Activated CD8-positive, alpha-beta memory T cell treated with anti-CD3 and anti-CD28 coated beads, Interleukin-2, amount 50 U/mL, for 4 hours (primary cell): ENCODE data around the gene RUVBL1.
A peak's percentile ranks its signal among the peaks of the same experiment; 100 is the strongest.
"Not testable (repeated sequence)": the region's sequence is repeated elsewhere in the genome, so short reads cannot be mapped to it uniquely, and the experiment has no call there.

ENCODE experiments used
- DNase-seq: peaks from one replicate; pipeline ENCODE4 v3.0.0-alpha.2; 2020

Gene RUVBL1

DNA sequence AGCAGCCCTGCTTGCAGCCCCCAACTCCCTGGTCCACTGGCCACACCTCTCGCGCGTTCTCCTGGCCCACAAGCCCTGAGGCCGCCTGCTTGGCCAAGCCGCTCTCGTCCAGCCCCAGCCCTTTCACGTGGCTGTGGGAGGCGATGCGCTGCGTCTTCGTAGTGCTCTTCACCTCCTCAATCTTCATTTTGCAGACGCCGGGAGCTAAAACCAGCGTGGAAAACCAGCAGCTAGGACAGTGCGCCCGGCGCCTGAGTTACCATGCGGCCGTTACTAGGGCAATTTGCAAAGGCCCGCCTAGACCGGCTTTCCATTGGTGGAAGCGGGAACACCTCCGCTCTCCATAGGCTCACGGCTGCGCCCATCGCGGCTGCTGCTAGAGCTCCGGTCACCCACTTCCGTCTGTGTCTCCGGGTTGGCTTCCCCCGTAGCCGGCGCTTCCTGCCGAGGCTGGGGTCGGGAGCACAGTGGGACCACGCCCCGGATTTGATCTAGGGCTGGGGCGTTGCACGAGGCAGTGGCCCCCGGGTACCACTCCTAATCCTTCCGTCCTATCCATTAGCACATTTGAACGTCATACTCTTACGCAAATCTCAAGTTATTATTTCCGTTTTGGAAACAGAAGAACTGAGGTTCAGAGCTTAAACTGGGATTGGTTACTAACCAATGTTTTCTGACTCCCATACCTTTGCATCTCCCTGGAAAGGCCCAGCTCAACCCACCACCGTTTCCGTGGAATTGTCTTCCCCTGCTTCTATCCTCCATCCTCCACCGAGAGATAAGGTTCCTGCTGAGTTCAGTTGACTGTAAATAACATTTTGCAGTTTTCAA is at the start of gene RUVBL1:
Gene RUVBL1 (minus strand): TSS at position 275 of the 831 bp plus-strand sequence. CDS start 88 bp downstream, at position 187.
- peak; percentile 92 for DNase-seq

DNA sequence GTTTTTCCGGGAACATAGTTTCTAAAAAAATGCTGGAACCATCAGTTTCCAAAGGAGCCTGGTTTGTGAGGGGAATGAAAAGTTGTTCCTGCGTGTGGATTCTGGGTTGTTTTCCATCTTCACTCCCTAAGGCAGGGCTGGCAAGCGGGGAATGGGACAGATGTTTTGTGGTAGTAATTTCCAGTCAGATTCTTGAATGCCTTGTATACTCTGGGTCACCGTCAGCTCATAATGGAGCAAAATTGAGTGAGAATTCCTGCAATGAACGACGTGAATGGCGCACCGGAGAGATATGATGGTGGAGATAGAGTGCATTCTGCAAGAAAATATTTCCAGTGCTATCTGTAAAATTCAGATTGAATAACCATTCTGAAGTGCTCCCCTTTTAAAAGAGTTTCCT is 49.6 kb upstream of the RUVBL1 start:
- DNase-seq, result no peak

DNA sequence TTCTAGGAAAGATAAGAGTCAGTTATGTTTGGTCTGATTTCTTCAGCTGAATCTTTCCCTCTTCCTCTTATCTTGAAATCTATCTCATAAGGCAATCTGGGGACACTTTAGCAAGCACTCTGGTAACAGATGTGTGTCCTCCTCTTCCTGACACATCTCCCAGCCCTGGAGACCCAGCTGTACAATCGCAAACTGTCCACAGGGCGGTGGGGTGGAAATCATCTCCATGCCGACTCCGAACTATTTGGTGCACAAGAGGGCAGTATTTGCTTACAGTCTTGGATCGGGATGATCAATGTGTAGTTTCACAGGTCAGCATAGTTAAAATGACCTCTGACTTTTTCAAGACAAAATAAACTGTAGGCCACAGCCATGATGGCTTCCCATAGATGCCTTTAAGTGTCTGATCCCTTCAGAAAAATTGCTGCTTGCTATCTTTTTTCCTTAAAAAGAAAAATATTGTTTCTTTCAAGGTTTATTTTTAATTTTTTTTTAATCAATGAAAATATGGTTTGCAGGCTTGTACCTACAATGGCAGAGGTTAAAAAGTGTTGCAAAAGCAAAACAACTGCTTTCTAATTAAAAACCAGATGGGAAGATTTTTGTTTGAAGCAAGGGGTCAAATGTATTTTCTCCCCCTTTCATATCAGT is 47.4 kb upstream of the RUVBL1 start:
- no peak for DNase-seq

DNA sequence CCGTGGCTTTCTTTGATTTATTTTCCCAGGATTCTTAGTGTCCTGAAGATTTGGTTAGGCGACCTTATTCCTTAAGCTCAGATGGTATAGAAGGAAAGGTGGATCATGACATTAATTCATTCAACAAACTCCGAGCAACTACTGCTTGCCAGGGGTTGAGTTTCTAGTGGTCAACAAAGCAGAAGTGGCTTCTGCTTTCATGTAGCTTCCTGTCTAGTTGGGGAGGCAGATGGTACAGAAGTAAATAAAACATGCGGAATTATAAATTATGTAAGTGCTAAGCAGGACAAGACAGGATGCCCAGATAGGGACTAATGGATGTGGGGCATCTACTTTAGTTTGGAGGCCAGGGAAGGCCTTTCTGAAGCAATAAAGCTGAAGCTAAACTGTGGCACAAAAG is 45.2 kb upstream of the RUVBL1 start:
- DNase-seq, result no peak

- no peak for DNase-seq
These were observed 44.5 kb upstream of the RUVBL1 start for GRCh38 chr3:128167973-128168674.

DNA sequence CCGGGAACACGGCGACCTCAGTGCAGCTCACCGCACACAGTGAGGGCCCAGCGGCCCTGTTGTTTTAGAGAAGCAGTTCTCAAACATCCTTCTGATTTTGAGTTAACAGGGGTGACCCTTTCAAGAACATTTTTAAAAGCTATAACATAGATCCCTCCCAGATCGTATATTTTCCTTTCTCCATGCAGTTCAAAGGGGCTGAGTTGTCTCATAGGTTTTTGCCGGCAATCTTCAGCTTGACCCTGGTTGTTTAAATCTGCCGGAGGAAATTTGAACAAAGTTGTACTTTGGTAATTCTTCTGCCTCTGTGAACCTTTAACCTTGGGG is 44.0 kb upstream of the RUVBL1 start:
- no peak for DNase-seq

- DNase-seq, result no peak
These were observed 43.4 kb upstream of the RUVBL1 start for GRCh38 chr3:128166971-128167453.

- no peak for DNase-seq
These were observed 39.8 kb upstream of the RUVBL1 start for GRCh38 chr3:128163432-128163831.

DNA sequence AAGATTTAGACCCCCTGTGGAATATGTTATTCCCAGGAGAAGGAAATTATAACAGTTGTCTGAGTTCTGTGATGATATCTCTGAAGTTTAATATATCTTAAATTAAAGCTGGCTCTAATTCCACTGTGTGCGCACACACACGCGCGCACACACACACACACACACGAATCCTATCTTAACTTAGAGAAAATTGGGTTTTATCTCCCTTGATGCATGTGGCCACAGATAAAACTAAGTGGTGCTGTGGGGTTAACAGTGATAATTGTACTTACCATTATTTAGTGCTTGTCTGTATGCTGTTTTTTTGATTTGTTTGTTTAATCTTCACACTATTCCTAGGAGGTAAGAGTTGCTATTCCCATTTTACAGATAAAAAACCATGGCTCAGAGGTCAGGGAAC is 37.0 kb upstream of the RUVBL1 start:
- no peak for DNase-seq

GRCh38 chr3:128155616-128156360 is 32.2 kb upstream of the RUVBL1 start:
- no peak for DNase-seq

DNA sequence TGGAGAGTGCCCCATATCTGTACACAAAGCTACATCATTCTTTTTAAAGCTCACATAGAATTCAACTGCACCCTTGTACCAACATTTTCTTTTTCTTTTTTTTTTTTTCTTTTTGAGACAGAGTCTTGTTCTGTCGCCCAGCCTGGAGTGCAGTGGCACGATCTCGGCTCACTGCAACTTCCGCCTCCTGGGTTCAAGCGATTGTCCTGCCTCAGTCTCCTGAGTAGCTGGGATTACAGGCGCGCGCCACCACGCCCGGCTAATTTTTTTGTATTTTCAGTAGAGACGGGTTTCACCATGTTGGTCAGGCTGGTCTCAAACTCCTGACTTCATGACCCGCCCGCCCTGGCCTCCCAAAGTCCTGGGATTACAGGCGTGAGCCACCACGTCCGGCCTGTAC is 30.7 kb upstream of the RUVBL1 start:
- not testable (repeated sequence) for DNase-seq

GRCh38 chr3:128153156-128154041 is 29.8 kb upstream of the RUVBL1 start, which contains the start of gene EEFSEC:
Gene EEFSEC (plus strand): TSS chr3:128153481. CDS start chr3:128153508, 27 bp downstream.
- peak; percentile 84 for DNase-seq

DNA sequence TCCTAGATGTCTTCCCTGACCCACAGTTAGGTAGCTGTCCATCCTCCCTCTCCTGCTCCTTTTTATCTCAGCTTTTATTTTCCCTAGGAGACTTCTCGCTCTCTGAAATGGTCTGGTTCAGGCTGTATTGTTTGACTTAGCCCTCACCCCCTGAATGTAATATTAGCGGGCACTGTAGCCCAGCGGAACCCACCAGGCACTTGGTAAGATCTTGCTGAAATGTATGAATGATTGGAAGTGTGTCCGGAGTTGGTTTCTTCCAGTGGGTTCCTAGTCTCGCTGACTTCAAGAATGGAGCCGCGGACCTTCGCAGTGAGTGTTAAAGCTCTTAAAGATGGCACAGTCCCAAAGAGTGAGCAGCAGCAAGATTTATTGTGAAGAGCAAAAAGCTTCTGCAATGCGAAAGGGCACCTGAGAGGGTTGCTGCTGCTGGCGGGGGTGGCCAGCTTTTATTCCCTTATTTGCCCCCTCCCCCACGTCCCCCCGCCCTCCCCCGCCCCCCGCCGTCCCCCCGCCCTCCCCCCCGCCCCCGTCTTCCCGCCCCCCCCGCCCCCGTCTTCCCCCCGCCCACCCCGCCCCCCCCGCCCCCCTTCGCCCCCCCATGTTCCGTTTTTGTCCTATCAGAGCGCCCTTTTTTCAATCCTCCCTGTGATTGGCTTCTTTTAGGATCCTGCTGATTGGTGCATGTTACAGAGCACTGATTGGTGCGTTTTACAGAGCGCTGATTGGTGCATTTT is 29.0 kb upstream of the RUVBL1 start:
- no peak for DNase-seq

DNA sequence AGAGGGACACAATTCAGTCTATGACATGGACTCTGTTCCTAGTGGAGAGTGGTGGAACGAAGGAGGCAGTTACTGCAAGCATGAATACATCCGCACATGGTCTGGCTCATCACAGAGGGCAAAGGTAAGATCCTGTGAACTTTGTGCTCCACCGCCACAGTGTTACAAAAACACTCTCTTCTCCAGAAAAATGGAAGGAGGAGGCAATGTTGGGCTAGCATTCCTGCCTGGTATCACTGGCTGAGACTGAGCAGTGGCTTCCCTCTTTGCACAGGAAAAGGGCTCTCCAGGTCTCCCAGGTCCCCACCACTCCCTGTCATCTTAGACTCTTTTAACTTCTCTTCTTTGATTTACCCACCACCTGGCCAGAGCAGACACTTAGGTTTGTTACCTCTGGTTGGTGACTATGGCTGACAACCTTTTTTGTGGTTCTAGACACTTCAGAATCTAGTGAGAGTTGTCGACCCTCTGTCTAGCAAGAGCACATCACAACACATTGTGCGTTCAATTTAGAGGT is 28.2 kb upstream of the RUVBL1 start:
- DNase-seq, result no peak

- no peak for DNase-seq
These were observed 26.0 kb upstream of the RUVBL1 start for GRCh38 chr3:128149650-128150049.

DNA sequence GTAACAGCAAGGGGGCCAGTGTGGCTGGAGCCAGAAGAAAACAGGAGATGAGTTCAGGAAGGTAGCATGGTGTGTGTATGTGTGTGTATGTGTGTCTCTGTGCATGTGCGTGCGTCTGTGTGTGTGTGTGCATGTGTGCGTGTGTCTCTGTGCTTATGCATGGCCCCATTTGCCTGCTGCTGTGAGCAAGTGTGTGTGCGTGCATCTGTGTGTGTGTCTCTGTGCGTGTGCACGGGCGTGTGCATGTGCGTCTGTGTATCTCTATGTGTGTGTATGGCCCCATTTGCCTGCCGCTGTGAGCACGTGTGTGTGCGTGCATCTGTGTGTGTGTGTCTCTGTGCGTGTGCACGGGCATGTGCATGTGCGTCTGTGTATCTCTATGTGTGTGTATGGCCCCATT is 22.6 kb upstream of the RUVBL1 start:
- no peak for DNase-seq

- no peak for DNase-seq
These were observed 21.7 kb upstream of the RUVBL1 start for GRCh38 chr3:128145279-128145678.

GRCh38 chr3:128144512-128145187 is 21.0 kb upstream of the RUVBL1 start:
- DNase-seq, result no peak

GRCh38 chr3:128143496-128143895 is 19.9 kb upstream of the RUVBL1 start:
- DNase-seq, result no peak

- DNase-seq, result peak; percentile 60
These were observed 9.8 kb upstream of the RUVBL1 start for GRCh38 chr3:128133273-128133883.
